Pons (tissue), 1 donor: ENCODE measurements around the gene LPP.
A peak's percentile ranks its signal among the peaks of the same experiment; 100 is the strongest.

ENCODE experiments used
- DNase-seq: peaks from one replicate; pipeline ENCODE4 v3.0.0-alpha.2; 2016; ENCODE audit warnings: low spot score

Gene LPP

GRCh38 chr3:188473045-188473444 is 319.1 kb downstream of the LPP start:
- no peak for DNase-seq

- no peak for DNase-seq
Observed at GRCh38 chr3:188473591-188474288, 319.8 kb downstream of the LPP start.

DNA sequence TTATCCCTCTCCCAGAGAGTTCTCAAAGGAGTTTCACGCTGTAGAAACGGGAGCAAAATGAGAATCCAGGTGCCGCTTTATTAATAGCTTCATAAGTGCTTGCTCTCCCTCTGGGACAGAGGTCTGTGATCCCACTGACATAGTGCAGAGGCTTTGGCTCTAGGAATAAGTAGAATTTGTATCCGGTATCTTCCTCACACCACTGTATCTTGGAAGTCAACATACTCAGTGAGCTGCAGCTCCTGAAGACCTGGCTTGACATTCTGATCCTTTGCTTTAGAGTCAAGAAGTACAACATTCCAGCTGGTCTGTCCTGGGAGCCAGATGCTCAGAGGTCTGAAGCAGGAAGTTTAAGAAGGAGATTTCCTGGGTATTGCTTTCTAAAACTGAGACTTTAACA is 323.0 kb downstream of the LPP start:
- no peak for DNase-seq

DNA sequence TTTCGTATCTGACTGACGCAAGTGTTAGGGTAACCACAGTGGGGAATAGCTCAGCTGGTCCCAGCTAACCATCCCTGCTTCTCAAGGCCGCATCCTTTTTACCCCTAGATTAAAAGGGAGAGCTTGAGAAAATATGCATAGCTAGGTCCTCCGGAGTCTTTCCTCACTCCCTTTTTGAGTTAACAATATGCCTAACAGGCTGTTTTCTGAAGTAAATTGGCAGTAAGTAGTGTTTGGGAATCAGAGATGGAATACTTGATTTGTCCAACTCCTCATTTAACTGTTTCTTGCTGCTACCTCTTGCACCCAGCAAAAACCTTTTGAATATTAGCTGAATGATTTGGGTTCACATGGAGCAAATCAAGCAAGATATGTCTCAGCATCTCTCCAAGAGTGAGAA is 326.1 kb downstream of the LPP start:
- no peak for DNase-seq

DNA sequence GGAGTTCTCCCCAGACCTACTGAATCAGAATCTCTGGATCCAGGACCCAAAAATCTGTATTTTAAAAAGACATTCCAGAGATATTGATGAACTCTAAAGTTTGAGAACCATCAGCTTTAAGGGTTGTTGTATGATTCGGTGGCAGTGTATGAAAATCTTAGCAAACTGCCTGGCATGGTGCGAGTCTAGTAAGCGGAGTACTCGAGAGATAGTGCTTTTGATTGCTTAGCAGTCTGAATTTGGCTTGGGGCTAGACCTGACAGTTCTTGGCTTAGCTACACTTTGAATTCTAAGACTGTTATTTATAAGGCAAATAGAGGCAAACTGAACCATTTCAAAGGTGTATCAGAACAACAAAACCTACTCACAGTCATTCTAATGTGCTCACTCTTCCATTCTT is 329.0 kb downstream of the LPP start:
- DNase-seq: no peak

- no peak for DNase-seq
Observed at GRCh38 chr3:188486126-188486525, 332.2 kb downstream of the LPP start.

GRCh38 chr3:188486952-188487351 is 333.0 kb downstream of the LPP start:
- DNase-seq: no peak

GRCh38 chr3:188487652-188488051 is 333.7 kb downstream of the LPP start:
- no peak for DNase-seq

DNA sequence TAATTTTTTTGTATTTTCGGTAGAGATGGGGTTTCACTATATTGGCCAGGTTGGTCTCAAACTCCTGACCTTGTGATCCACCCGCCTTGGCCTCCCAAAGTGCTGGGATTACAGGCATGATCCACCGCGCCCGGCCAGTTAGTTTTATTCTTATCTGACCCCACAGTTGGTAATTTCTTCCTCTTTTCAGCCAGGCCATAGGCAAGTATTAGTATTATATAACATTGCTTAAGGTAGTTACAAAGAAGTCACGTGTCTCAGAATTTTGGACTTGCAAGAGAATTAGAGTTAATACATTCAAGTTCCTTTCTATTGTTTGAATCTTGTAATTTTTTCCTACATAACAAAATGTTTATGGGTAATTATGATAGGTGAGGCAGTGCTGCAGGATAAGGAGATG is 334.8 kb downstream of the LPP start:
- no peak for DNase-seq

GRCh38 chr3:188489639-188490405 is 335.9 kb downstream of the LPP start:
- no peak for DNase-seq

- DNase-seq: no peak
Observed at GRCh38 chr3:188490416-188490815, 336.5 kb downstream of the LPP start.

GRCh38 chr3:188491276-188491687 is 337.3 kb downstream of the LPP start:
- no peak for DNase-seq

GRCh38 chr3:188496390-188496789 is 342.4 kb downstream of the LPP start:
- no peak for DNase-seq

DNA sequence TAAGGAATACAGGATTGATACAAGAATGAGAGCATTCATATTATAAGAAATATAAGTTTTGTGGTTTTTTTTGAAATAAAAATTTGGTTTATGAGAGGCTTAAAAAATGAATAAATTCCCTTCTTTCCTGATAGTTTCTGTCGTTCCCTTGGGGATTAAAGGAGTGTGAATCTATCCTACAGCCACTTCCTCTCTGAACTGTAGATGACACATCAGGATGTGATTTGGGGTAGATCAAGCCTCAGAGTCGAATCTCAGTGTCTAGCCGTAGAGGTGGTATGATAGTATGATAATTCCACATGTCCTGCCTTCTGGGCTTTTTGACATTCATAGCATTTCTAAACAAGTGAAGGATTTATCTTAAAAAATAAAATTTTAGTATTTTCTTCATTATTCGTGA is 343.1 kb downstream of the LPP start:
- no peak for DNase-seq

DNA sequence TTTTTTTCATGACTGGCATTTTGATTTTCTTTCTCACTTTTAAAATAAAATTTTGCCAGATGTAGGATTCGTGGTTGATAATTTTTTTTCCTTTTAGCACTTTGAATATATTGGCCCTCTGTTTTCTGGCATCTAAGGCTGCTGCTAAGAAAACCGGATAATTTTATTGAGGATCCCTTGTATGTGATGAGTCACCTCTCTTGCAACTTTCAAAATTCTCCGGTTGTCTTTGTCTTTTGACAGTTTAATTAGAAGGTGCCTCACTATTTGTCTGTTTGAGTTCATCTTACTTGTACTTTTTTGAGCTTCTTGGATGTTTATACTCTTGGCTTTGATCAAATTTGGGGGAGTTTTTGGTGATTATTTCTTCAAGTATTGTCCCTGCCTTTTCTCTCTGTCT is 349.7 kb downstream of the LPP start:
- no peak for DNase-seq

- DNase-seq: no peak
Observed at GRCh38 chr3:188505151-188505550, 351.2 kb downstream of the LPP start.

DNA sequence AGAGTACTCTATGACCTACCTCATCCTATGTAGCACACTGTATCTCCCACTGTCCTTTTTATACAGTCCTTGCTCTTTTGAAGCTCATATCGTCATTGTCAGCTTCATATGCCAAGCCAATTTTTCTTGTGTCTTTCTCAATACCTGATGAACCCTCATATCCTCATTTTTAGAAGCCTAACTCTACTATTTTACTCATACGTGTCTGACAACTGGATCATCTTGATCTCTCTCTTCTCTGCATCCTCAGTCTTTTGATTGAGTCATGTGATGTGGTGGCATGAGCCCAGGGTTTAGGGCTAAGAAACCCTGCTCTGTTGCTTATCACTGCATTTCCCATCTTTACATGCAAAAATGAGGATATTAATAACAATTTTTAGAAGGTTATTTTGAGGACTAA is 352.0 kb downstream of the LPP start:
- no peak for DNase-seq

DNA sequence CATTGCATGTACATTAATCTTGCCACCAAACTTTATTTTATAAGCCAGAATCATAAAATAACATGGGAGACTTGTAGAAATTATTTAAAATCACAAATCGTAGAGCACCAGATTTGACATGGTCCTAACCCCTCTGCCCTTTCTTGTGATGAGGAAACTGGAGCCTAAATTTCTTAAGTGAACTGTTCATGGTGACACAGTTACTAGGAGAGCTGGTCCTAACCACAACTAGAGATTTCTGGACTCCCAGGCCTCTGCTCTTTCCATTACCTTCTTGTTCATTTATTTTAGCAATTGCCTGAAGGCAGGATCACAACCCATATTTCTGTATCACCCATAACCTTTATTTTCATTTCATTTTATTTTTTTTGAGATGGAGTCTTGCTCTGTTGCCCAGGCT is 352.5 kb downstream of the LPP start:
- no peak for DNase-seq

DNA sequence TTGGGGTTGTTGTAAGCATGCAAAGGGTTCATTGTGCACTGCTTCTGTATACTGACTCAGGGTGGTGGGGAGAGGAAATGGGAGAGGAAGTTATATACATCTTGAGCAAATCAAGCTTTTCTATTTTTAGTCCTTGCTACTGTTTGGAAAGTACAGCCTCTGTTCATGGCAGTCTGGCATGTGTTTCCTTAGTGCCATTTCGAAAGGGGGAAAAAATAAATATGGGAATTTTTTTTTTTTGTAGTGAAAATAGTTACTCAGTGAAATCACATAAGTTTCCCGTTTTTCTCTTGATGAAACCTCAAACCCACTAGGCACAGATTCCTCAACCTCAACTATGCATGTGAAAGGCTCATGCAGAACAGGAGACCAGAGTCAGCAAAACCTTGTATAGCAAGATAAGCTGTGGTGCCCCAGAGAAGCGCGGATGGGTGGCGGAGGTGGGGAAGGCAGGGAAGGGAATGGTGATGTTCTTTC is 353.3 kb downstream of the LPP start:
- peak; percentile 89 for DNase-seq

- no peak for DNase-seq
Observed at GRCh38 chr3:188508454-188508853, 354.5 kb downstream of the LPP start.

- DNase-seq: no peak
Observed at GRCh38 chr3:188509316-188509715, 355.4 kb downstream of the LPP start.

DNA sequence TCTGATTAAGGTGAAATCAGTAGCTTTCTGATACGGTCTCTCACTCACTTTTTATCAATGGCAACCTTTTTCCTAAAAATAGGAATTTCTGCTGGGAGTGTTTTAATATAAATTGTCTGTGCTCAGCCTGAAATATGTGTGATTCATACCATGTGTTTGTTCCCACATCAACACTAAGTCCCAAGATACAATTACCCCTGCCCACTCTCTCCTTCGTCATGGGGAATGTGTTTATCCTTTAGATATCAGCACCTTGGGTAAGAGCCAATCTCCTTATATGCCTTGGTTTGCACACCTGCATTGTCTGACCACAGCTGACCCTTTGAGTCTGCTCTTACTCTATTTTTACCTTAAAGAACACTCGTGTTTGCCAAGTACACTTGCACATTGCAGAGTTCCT is 356.4 kb downstream of the LPP start:
- DNase-seq: no peak

DNA sequence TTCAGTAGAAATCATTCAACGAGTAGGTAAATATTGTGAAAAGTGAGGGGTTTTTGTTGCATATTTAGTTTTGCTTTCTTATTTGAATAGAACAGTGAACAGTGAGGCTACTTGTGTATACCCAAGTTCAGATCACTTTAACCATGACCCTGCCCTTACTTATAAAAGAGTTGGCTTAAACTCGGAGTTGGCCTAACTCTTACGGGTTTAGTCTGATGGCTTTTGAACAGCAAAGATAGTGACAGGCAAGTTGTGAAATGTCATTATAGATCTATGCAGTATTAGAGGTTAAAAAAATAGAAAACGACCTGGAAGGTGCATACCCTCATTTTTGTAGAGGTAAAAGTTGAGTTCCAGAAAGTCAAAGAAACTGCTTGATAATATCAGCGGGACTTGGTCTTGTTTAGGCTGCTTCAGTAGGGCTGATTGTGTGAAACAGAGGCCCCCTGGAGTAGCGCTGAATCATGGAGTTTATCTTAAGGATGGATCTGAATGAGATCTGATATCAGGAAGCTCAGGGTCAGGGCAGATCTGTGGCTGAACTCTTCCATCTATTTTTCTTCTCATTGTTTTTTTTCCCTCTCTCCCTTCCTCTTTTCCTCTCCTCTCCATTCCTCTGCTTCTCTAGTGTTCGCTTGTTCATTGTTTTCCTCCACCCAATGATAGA is 359.8 kb downstream of the LPP start:
- no peak for DNase-seq
